Stomach smooth muscle (tissue), 2 donors: ENCODE measurements around the gene RPL27.
A peak's percentile ranks its signal among the peaks of the same experiment; 100 is the strongest.

Experiments
- H3K27ac ChIP-seq: one replicate; pipeline ENCODE4 v1.7.0; 2013; ENCODE audit warnings: mild to moderate bottlenecking, low read length, inconsistent platforms
- H3K27me3 ChIP-seq, 2 donors: one replicate each; pipeline ENCODE4 v1.7.0; 2013; ENCODE audit warnings: low read length in 2 of 2; ENCODE audit not compliant: insufficient read depth in 2 of 2, control insufficient read depth in 1 of 2
- H3K36me3 ChIP-seq, 2 donors: one replicate each; pipeline ENCODE4 v1.7.0; 2013; ENCODE audit warnings: low read length in 2 of 2; ENCODE audit not compliant: control insufficient read depth in 2 of 2, insufficient read depth in 2 of 2
- H3K4me1 ChIP-seq: one replicate; pipeline ENCODE4 v1.7.0; 2013; ENCODE audit warnings: low read length; ENCODE audit not compliant: control insufficient read depth, insufficient read depth
- H3K4me3 ChIP-seq, 2 donors: one replicate each; pipeline ENCODE4 v1.7.0; 2013; ENCODE audit warnings: low read length in 2 of 2
- H3K9ac ChIP-seq, 2 donors: one replicate each; pipeline ENCODE4 v1.7.0; 2013; ENCODE audit warnings: low read length in 2 of 2, mild to moderate bottlenecking in 1 of 2
- H3K9me3 ChIP-seq, 2 donors: one replicate each; pipeline ENCODE4 v1.7.0; 2013; ENCODE audit warnings: low read length in 2 of 2; ENCODE audit not compliant: control insufficient read depth in 2 of 2
- donor health status: healthy.
- donor health status: Pancreatic carcinoma.

RPL27 gene

GRCh38 chr17:43014649-43015542 lies 16.7 kb downstream of the RPL27 start:
- H3K9me3 ChIP-seq, result no peaks in the 10 kb centered on the region
- peaks cover 32 to 37% of the 10 kb centered on the region in 2 donors for H3K36me3 ChIP-seq
- no peaks in the 10 kb centered on the region for H3K27me3 ChIP-seq
- H3K4me3 ChIP-seq, result no peak overlapping the region
- peaks cover 38% of the 10 kb centered on the region for H3K4me1 ChIP-seq
- H3K27ac ChIP-seq, result peak overlapping the region; percentile 37
- H3K9ac ChIP-seq, result no peak overlapping the region

- Histone ChIP-seq H3K4me1 (peaks cover 45% of the 10 kb centered on the region), H3K4me3 (no peak overlapping the region), H3K27me3 (no peaks in the 10 kb centered on the region), H3K27ac (peak overlapping the region; percentile 37), H3K36me3 (peaks cover 32 to 37% of the 10 kb centered on the region in 2 donors), H3K9ac (no peak overlapping the region), H3K9me3 (no peaks in the 10 kb centered on the region)
Measured at GRCh38 chr17:43015579-43015978, 17.4 kb downstream of the RPL27 start.

GRCh38 chr17:43016216-43016615 lies 18.0 kb downstream of the RPL27 start:
- no peaks in the 10 kb centered on the region for H3K9me3 ChIP-seq

GRCh38 chr17:43018008-43018853 lies 20.0 kb downstream of the RPL27 start:
- Histone ChIP-seq H3K9me3 (no peaks in the 10 kb centered on the region), H3K9ac (no peak overlapping the region), H3K27me3 (no peaks in the 10 kb centered on the region), H3K27ac (peak overlapping the region; percentile 31), H3K4me1 (peaks cover 49% of the 10 kb centered on the region), H3K36me3 (peaks cover 28 to 33% of the 10 kb centered on the region in 2 donors), H3K4me3 (no peak overlapping the region)

More at GRCh38 chr17:43016216-43016615, 18.0 kb downstream of the RPL27 start:
- Histone ChIP-seq H3K4me3 (peak overlapping the region in 1 of 2 donors; percentile 15), H3K27me3 (no peaks in the 10 kb centered on the region), H3K9ac (no peak overlapping the region), H3K27ac (peak overlapping the region; percentile 24), H3K4me1 (peaks cover 50% of the 10 kb centered on the region), H3K36me3 (peaks cover 32 to 37% of the 10 kb centered on the region in 2 donors)

GRCh38 chr17:43018932-43019331 lies 20.7 kb downstream of the RPL27 start:
- no peaks in the 10 kb centered on the region for H3K9me3 ChIP-seq
- H3K36me3 ChIP-seq, result peaks cover 21 to 28% of the 10 kb centered on the region in 2 donors
- peaks cover 44% of the 10 kb centered on the region for H3K4me1 ChIP-seq
- no peak overlapping the region for H3K9ac ChIP-seq
- H3K27ac ChIP-seq, result no peak overlapping the region
- H3K27me3 ChIP-seq, result no peaks in the 10 kb centered on the region
- no peak overlapping the region for H3K4me3 ChIP-seq

GRCh38 chr17:43019418-43019817 lies 21.2 kb downstream of the RPL27 start:
- Histone ChIP-seq H3K36me3 (peaks cover 21 to 24% of the 10 kb centered on the region in 2 donors), H3K27me3 (no peaks in the 10 kb centered on the region), H3K9ac (peak overlapping the region; percentile 18 to 51), H3K27ac (peak overlapping the region; percentile 53), H3K9me3 (no peaks in the 10 kb centered on the region), H3K4me3 (peak overlapping the region; percentile 4 to 52), H3K4me1 (peaks cover 42% of the 10 kb centered on the region)

GRCh38 chr17:43020030-43020621 lies 21.9 kb downstream of the RPL27 start:
- Histone ChIP-seq H3K4me1 (peaks cover 45% of the 10 kb centered on the region), H3K27me3 (no peaks in the 10 kb centered on the region), H3K9ac (peak overlapping the region; percentile 18 to 51), H3K27ac (peak overlapping the region; percentile 53), H3K9me3 (no peaks in the 10 kb centered on the region), H3K4me3 (peak overlapping the region; percentile 4 to 52), H3K36me3 (peaks cover 17% of the 10 kb centered on the region in 2 donors)

- Histone ChIP-seq H3K36me3 (peaks cover 9 to 11% of the 10 kb centered on the region in 2 donors), H3K27me3 (no peaks in the 10 kb centered on the region), H3K4me1 (peaks cover 39% of the 10 kb centered on the region), H3K4me3 (peak overlapping the region; percentile 78 to 98), H3K9ac (peak overlapping the region; percentile 72 to 74), H3K9me3 (no peaks in the 10 kb centered on the region), H3K27ac (peak overlapping the region; percentile 62)
Measured at GRCh38 chr17:43020789-43021740, 22.8 kb downstream of the RPL27 start.

GRCh38 chr17:43021741-43022512 lies 23.7 kb downstream of the RPL27 start, which contains the start of gene VAT1:
Gene VAT1, minus strand, starts transcription at chr17:43022385. Its CDS starts 63 bp downstream, at chr17:43022322.
- H3K9ac ChIP-seq, result peak within 1 kb of the TSS; percentile 72 to 74
- no peaks in the 10 kb centered on the region for H3K27me3 ChIP-seq
- no peaks in the 10 kb centered on the region for H3K9me3 ChIP-seq
- peak within 1 kb of the TSS; percentile 62 for H3K27ac ChIP-seq
- H3K4me1 ChIP-seq, result peaks cover 34% of the 10 kb centered on the region
- peaks cover 6 to 9% of the 10 kb centered on the region in 2 donors for H3K36me3 ChIP-seq
- H3K4me3 ChIP-seq, result peak within 1 kb of the TSS; percentile 78 to 98
